ENCODE results near the gene N4BP3. TPM values are rescaled to one million over a fixed set of nuclear protein-coding genes. Genes with fewer than 3 reads are reported as not detected.

Gene N4BP3
- total RNA-seq, 2 donors from 2014 or later: 2.2 to 3.3 TPM

DNA sequence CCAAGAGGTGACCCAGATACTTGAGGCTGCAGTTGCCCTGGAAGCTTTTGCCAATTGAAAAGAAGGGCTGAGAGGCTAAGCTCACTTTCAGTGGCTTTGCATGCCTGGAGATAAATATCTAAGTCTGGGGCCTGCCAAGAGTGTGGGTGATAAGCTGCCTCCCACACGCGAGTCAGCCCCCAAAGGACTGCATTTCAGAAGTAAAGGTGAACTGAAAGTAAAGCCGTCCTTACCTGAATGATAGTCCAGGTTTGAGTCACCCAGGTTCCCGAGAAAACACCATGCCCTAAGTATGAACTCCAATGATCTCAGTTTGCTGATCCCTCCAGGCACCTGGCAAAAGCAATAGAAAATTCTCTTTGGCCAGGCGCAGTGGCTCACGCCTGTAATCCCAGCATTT, 22.5 kb upstream of the N4BP3 start:
- H3K4me3 ChIP-seq: no peak overlapping the region
- H3K36me3 ChIP-seq: no peaks in the 10 kb centered on the region
- DNase-seq: no peak
- intact Hi-C loops (cut with DNase I): no loop called here
- H3K27ac ChIP-seq: no peak overlapping the region
- no peaks in the 10 kb centered on the region for H3K4me1 ChIP-seq
- no peaks in the 10 kb centered on the region for H3K27me3 ChIP-seq
- no peak for TF ChIP-seq CTCF (IDR thresholded peaks at IDR 0.05)
- no peaks in the 10 kb centered on the region for H3K9me3 ChIP-seq
- H3K9ac ChIP-seq (ENCODE audit: low read depth in 2 of 2, low read length in 2 of 2): no peak overlapping the region

- Histone ChIP-seq H3K4me3 (no peak overlapping the region), H3K9me3 (no peaks in the 10 kb centered on the region), H3K4me1 (no peaks in the 10 kb centered on the region), H3K27ac (no peak overlapping the region), H3K9ac (ENCODE audit: low read depth in 2 of 2, low read length in 2 of 2) (no peak overlapping the region), H3K36me3 (no peaks in the 10 kb centered on the region), H3K27me3 (no peaks in the 10 kb centered on the region)
- no peak for DNase-seq
- intact Hi-C loops (cut with DNase I): no loop called here
- TF ChIP-seq CTCF (IDR thresholded peaks at IDR 0.05): no peak
These were observed 20.2 kb upstream of the N4BP3 start for GRCh38 chr5:178093134-178093533.

DNA sequence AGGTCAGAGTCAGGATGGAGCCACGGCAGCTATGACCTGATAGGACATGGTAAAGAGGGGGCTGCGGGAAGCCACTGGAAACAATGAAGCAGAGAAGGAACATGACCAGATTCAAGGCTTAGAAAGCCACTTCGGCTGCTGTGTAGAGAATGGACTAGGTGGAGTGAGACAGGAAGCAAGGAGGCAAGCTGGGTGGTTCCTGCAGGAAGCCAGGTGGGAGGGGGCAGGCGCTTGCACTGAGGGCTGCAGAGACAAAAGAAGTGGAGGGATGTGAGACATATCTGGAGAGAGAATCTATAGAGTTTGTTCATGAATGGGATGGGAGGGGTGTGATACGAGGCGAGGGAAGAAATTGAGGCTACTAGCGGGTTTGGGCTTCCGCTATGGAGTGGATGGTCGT, 19.0 kb upstream of the N4BP3 start:
- TF ChIP-seq CTCF (IDR thresholded peaks at IDR 0.05): no peak
- no peaks in the 10 kb centered on the region for H3K36me3 ChIP-seq
- H3K4me3 ChIP-seq: no peak overlapping the region
- H3K9ac ChIP-seq (ENCODE audit: low read depth in 2 of 2, low read length in 2 of 2): no peak overlapping the region
- no peak for DNase-seq
- intact Hi-C loops (cut with DNase I): no loop called here
- H3K27me3 ChIP-seq: no peaks in the 10 kb centered on the region
- H3K9me3 ChIP-seq: no peaks in the 10 kb centered on the region
- no peaks in the 10 kb centered on the region for H3K4me1 ChIP-seq
- no peak overlapping the region for H3K27ac ChIP-seq

DNA sequence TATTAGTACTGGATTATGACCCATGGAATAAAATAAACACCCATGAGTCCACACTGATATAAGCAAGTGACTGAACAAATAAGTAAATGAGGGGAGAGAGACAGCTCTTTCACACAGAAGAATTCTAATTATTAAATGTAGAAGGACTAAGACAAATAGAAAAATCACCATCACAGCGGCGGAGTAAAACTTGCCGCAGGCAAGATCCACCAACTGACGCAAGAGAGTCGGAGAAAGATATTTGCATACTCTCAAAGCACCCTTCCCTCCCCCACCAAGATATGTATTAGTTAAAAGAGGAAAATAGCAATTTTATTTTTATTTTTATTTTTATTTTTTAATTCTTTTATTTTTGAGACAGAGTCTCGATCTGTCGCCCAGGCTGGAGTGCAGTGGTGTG, 14.6 kb upstream of the N4BP3 start:
- H3K27ac ChIP-seq: no peak overlapping the region
- no peaks in the 10 kb centered on the region for H3K36me3 ChIP-seq
- no peaks in the 10 kb centered on the region for H3K4me1 ChIP-seq
- no peaks in the 10 kb centered on the region for H3K9me3 ChIP-seq
- H3K27me3 ChIP-seq: no peaks in the 10 kb centered on the region
- H3K4me3 ChIP-seq: no peak overlapping the region
- intact Hi-C loops (cut with DNase I): no loop called here
- DNase-seq: no peak
- TF ChIP-seq CTCF (IDR thresholded peaks at IDR 0.05): no peak
- no peak overlapping the region for H3K9ac ChIP-seq (ENCODE audit: low read depth in 2 of 2, low read length in 2 of 2)

DNA sequence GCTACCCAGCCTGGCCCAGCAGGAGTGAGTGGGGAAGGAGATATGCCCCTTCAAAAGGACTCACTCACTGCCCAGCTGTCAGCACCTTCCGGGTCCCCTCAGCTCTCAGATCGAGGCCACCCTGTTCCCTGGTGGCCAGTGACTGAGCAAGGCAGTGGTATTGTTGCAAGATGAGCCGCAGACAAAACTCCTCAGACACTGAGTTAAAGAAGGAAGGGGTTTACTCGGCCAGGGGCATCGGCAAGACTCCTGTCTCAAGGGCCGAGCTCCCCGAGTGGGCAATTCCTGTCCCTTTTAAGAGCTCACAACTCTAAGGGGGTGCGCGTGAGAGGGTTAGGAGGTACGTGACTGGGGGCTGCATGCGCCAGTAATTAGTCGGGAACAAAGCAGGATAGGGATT, 9.7 kb upstream of the N4BP3 start:
- Histone ChIP-seq H3K9ac (ENCODE audit: low read depth in 2 of 2, low read length in 2 of 2) (no peak overlapping the region), H3K9me3 (no peaks in the 10 kb centered on the region), H3K4me3 (no peak overlapping the region), H3K27ac (no peak overlapping the region), H3K4me1 (no peaks in the 10 kb centered on the region), H3K27me3 (no peaks in the 10 kb centered on the region), H3K36me3 (no peaks in the 10 kb centered on the region)
- intact Hi-C loops (cut with DNase I): no loop called here
- DNase-seq: no peak
- TF ChIP-seq CTCF (IDR thresholded peaks at IDR 0.05): no peak

DNA sequence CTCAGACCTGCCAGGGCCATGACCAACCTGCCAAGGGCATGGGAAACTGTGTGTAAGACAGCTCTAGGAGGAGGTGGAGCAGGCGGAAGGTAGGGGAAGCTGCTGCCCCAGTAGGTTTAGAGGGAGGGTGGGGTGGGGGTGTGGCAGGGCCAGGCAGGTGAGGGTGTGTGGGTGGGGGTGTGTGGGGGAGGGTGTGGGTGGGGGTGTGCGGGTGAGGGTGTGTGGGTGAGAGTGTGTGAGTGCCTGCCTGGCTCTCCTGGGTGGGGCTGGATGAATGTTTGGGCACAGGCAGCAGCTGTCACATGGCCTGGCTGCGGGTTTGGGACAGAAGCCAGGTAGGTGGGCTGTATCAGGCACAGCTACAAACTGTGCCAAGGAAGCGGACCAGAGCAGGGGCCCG, 8.8 kb upstream of the N4BP3 start:
- no peak overlapping the region for H3K4me3 ChIP-seq
- H3K36me3 ChIP-seq: no peaks in the 10 kb centered on the region
- peak overlapping the region in 1 of 2 donors; percentile 34 for H3K9ac ChIP-seq (ENCODE audit: low read depth in 2 of 2, low read length in 2 of 2)
- H3K4me1 ChIP-seq: peaks cover 5% of the 10 kb centered on the region
- TF ChIP-seq CTCF (IDR thresholded peaks at IDR 0.05): no peak
- H3K9me3 ChIP-seq: no peaks in the 10 kb centered on the region
- no peaks in the 10 kb centered on the region for H3K27me3 ChIP-seq
- H3K27ac ChIP-seq: no peak overlapping the region
- peak; percentile 83 for DNase-seq
- intact Hi-C loops (cut with DNase I): no loop called here
